NCI-H1417 treated with DMSO at 0.1 percent for 48 hours (cell line): Measurements from ENCODE around the gene CCT8.

ENCODE experiments used
- DNase-seq: peaks from one replicate; lab custom pipeline; 2025; lab: John Stamatoyannopoulos, UW

CCT8 gene

GRCh38 chr21:29078869-29079767 lies 5.7 kb upstream of the CCT8 start:
- no peak for DNase-seq

- DNase-seq: no peak
Observed at GRCh38 chr21:29077651-29078090, 4.2 kb upstream of the CCT8 start.

GRCh38 chr21:29076731-29077640 lies 3.5 kb upstream of the CCT8 start:
- DNase-seq: peak; percentile 6

- no peak for DNase-seq
Observed at GRCh38 chr21:29075706-29076466, 2.4 kb upstream of the CCT8 start.

- no peak for DNase-seq
Observed at GRCh38 chr21:29074783-29075182, 1.3 kb upstream of the CCT8 start.

- no peak for DNase-seq
Observed at GRCh38 chr21:29074007-29074376, 544 bp upstream of the CCT8 start.

- no peak for DNase-seq
Observed at GRCh38 chr21:29072873-29073221, 601 bp downstream of the CCT8 start.

GRCh38 chr21:29064850-29065481 lies 8.5 kb downstream of the CCT8 start:
- no peak for DNase-seq

GRCh38 chr21:29056538-29057050 lies 16.9 kb downstream of the CCT8 start:
- DNase-seq: no peak

- no peak for DNase-seq
Observed at GRCh38 chr21:29056005-29056404, 17.4 kb downstream of the CCT8 start.

- DNase-seq: no peak
Observed at GRCh38 chr21:29055080-29055479, 18.4 kb downstream of the CCT8 start.

GRCh38 chr21:29053656-29054055 lies 19.8 kb downstream of the CCT8 start:
- no peak for DNase-seq

- DNase-seq: no peak
Observed at GRCh38 chr21:29053011-29053553, 20.4 kb downstream of the CCT8 start.

- DNase-seq: no peak
Observed at GRCh38 chr21:29052224-29052623, 21.2 kb downstream of the CCT8 start.

- DNase-seq: no peak
Observed at GRCh38 chr21:29034678-29035077, 38.8 kb downstream of the CCT8 start.

- DNase-seq: no peak
Observed at GRCh38 chr21:29033871-29034270, 39.6 kb downstream of the CCT8 start.

- no peak for DNase-seq
Observed at GRCh38 chr21:29033301-29033700, 40.1 kb downstream of the CCT8 start.

GRCh38 chr21:29030909-29031308 lies 42.5 kb downstream of the CCT8 start:
- DNase-seq: no peak

- no peak for DNase-seq
Observed at GRCh38 chr21:29029524-29029923, 43.9 kb downstream of the CCT8 start.

GRCh38 chr21:29025328-29025713 lies 48.1 kb downstream of the CCT8 start:
- no peak for DNase-seq
